ENCODE results near the gene C5orf63. TPM values are rescaled to one million over a fixed set of nuclear protein-coding genes. Genes with fewer than 3 reads are reported as not detected.

C5orf63 gene
- total and polyA plus RNA-seq, 9 of the 15 experiments (the other 6 are each of a cell fraction or from before 2014, with no cell fraction given) = 1.8 to 24.6 (median 6.2) TPM

GRCh38 chr5:127061537-127061936, 11.8 kb downstream of the C5orf63 start:
- in situ Hi-C loops (cut with MboI) = no loop called here
- Histone ChIP-seq H3K4me3 (no peak overlapping the region), H3K4me2 (ENCODE audit: insufficient read depth, low read length) (no peak overlapping the region), H3K36me3 (ENCODE audit: control insufficient read depth, insufficient read depth, low read length) (no peaks in the 10 kb centered on the region), H3K79me2 (ENCODE audit: control insufficient read depth, insufficient read depth, low read length) (no peaks in the 10 kb centered on the region), H3K27ac (ENCODE audit: extremely low read depth, low read depth, low read length) (no peak overlapping the region), H2AFZ (ENCODE audit: low read depth, low read length) (no peak overlapping the region), H3K27me3 (ENCODE audit: control insufficient read depth in 2 of 2, insufficient read depth in 2 of 2, low read length in 2 of 2) (no peaks in the 10 kb centered on the region), H3K9me1 (ENCODE audit: control insufficient read depth, insufficient read depth, low read length) (no peaks in the 10 kb centered on the region), H3K4me1 (replicated peaks in 1 of 2; ENCODE audit: control insufficient read depth in 2 of 2, insufficient read depth in 2 of 2, low read length in 2 of 2) (no peaks in the 10 kb centered on the region), H3K9ac (ENCODE audit: insufficient read depth in 1 of 2, low read depth in 2 of 2, low read length in 2 of 2) (no peak overlapping the region), H3K9me3 (replicated peaks; ENCODE audit: control insufficient read depth, insufficient read depth, low read depth, low read length) (no peaks in the 10 kb centered on the region), H4K20me1 (replicated peaks; ENCODE audit: control insufficient read depth, insufficient read depth, low read length) (no peaks in the 10 kb centered on the region)
- POLR2A ChIA-PET = interaction anchor here (0.6 kb wide), 1 partner anchor 363 kb away, joined by 3 read pairs; no protein-coding TSS in a partner anchor
- CTCF ChIA-PET (ENCODE audit: low intra/inter-chr PET ratio) = no interaction called here
- no peak for ATAC-seq
- BruUV-seq (replicated peaks) = no TSS peak
- intact Hi-C loops (cut with micrococcal nuclease) = no loop called here
- FAIRE-seq = no peak
- no peak for TF ChIP-seq KAT2B (IDR thresholded peaks at IDR 0.05; ENCODE audit: low read depth, low read length)
- TF ChIP-seq FOXO4 (CRISPR knock-in tag; IDR thresholded peaks at IDR 0.05) = no peak
- no peak for TF ChIP-seq SPI1 (IDR thresholded peaks at IDR 0.05; ENCODE audit: borderline replicate concordance, low read depth, low read length)
- 5% methylated on average over 1 of the region's 1 CpG for WGBS (ENCODE audit: insufficient coverage, low coverage, missing lambda C conversion rate)
- DNase-seq (ENCODE audit: extremely low read depth in 1 of 4, low spot score in 3 of 4) = no peak

DNA sequence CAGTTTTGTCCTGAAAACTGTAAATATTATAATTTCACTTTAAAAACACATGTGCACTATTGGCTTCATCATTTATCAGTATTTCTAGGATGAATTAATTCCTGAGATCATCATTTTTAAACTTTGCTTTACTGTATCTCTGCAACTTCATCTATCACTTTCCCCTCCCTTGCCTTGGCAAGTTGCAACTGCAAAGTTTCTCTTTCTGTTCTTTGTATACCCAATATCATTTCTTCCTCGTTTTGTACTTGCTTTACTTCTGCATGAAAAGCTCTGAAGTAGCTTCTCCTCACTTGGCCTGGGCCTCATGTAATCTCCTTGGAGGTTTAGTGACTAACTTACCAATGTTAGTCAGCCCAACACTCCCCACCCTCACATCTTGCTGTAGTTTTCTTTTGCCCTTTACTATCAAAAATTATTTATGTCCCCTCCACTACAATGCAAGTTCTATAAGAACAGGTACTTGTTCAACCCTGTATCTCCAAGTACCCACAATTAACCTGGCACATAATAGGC, 12.8 kb downstream of the C5orf63 start:
- CTCF ChIA-PET (ENCODE audit: low intra/inter-chr PET ratio) = no interaction called here
- H3K27ac ChIP-seq (ENCODE audit: extremely low read depth, low read depth, low read length) = no peak overlapping the region
- WGBS (ENCODE audit: insufficient coverage, low coverage, missing lambda C conversion rate) = 0% methylated on average over 1 of the region's 1 CpG
- H3K4me3 ChIP-seq = no peak overlapping the region
- in situ Hi-C loops (cut with MboI) = no loop called here
- POLR2A ChIA-PET = interaction anchor here (0.9 kb wide), 2 partner anchors 12 to 14 kb away, joined by 3 read pairs; no protein-coding TSS in a partner anchor
- H2AFZ ChIP-seq (ENCODE audit: low read depth, low read length) = no peak overlapping the region
- H3K36me3 ChIP-seq (ENCODE audit: control insufficient read depth, insufficient read depth, low read length) = no peaks in the 10 kb centered on the region; the same call in 2 of the 3 replicates
- no peaks in the 10 kb centered on the region for H3K27me3 ChIP-seq (ENCODE audit: control insufficient read depth in 2 of 2, insufficient read depth in 2 of 2, low read length in 2 of 2)
- H3K4me2 ChIP-seq (ENCODE audit: insufficient read depth, low read length) = no peak overlapping the region
- H3K79me2 ChIP-seq (ENCODE audit: control insufficient read depth, insufficient read depth, low read length) = no peaks in the 10 kb centered on the region
- H3K4me1 ChIP-seq (replicated peaks in 1 of 2; ENCODE audit: control insufficient read depth in 2 of 2, insufficient read depth in 2 of 2, low read length in 2 of 2) = no peaks in the 10 kb centered on the region
- ATAC-seq = no peak
- BruUV-seq (replicated peaks) = no TSS peak
- TF ChIP-seq ZNF217 (CRISPR knock-in tag; IDR thresholded peaks at IDR 0.05) = no peak
- TF ChIP-seq SIN3A (IDR thresholded peaks at IDR 0.05; ENCODE audit: borderline replicate concordance in 2 of 2, control insufficient read depth in 1 of 2, low read depth in 2 of 2, low read length in 2 of 2) = no peak
- no peak for TF ChIP-seq KLF13 (tag; IDR thresholded peaks at IDR 0.05; ENCODE audit: borderline replicate concordance, low read depth)
- TF ChIP-seq, protein P1, sequence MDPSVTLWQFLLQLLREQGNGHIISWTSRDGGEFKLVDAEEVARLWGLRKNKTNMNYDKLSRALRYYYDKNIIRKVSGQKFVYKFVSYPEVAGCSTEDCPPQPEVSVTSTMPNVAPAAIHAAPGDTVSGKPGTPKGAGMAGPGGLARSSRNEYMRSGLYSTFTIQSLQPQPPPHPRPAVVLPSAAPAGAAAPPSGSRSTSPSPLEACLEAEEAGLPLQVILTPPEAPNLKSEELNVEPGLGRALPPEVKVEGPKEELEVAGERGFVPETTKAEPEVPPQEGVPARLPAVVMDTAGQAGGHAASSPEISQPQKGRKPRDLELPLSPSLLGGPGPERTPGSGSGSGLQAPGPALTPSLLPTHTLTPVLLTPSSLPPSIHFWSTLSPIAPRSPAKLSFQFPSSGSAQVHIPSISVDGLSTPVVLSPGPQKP (CRISPR knock-in tag; IDR thresholded peaks at IDR 0.05) = no peak
- no peaks in the 10 kb centered on the region for H4K20me1 ChIP-seq (replicated peaks; ENCODE audit: control insufficient read depth, insufficient read depth, low read length)
- no peak for FAIRE-seq
- intact Hi-C loops (cut with micrococcal nuclease) = no loop called here
- DNase-seq (ENCODE audit: extremely low read depth in 1 of 4, low spot score in 3 of 4) = no peak
- H3K9me1 ChIP-seq (ENCODE audit: control insufficient read depth, insufficient read depth, low read length) = no peaks in the 10 kb centered on the region
- no peak overlapping the region for H3K9ac ChIP-seq (ENCODE audit: insufficient read depth in 1 of 2, low read depth in 2 of 2, low read length in 2 of 2)
- H3K9me3 ChIP-seq (replicated peaks; ENCODE audit: control insufficient read depth, insufficient read depth, low read depth, low read length) = no peaks in the 10 kb centered on the region
